ENCODE results near the gene ZNF619. TPM values are rescaled to one million over a fixed set of nuclear protein-coding genes. Genes with fewer than 3 reads are reported as not detected.
A peak's percentile ranks its signal among the peaks of the same experiment; 100 is the strongest.

Gene ZNF619
- total and polyA plus RNA-seq, 2 of the 13 experiments (the other 11 are each of a cell fraction or from before 2014, with no cell fraction given): 0.83 to 5.2 TPM

GRCh38 chr3:40505599-40506462 is 28.9 kb downstream of the ZNF619 start, which contains the start of gene ZNF620 (continued):
- TF ChIP-seq ZNF274 (CRISPR knock-in tag; IDR thresholded peaks at IDR 0.05) (no peak), ZNF441 (CRISPR knock-in tag; IDR thresholded peaks at IDR 0.05; ENCODE audit: borderline replicate concordance) (no peak), KDM4B (CRISPR knock-in tag; IDR thresholded peaks at IDR 0.05) (peak; percentile 92), BHLHE40 (IDR thresholded peaks at IDR 0.05; ENCODE audit: low read length) (no peak), HNRNPLL (IDR thresholded peaks at IDR 0.05; ENCODE audit: low read depth, low read length, poor library complexity, severe bottlenecking) (peak; percentile 61), SMAD3 (CRISPR knock-in tag; IDR thresholded peaks at IDR 0.05) (0 out of 2 replicates have a peak, but pooled peaks have one; percentile 47), SMARCE1 (IDR thresholded peaks at IDR 0.05; ENCODE audit: borderline replicate concordance) (no peak), FOXK1 (CRISPR knock-in tag; IDR thresholded peaks at IDR 0.05; ENCODE audit: borderline replicate concordance, low read depth) (peak; percentile 85; the same call in 1 of the 2 replicates), PHF21A (CRISPR knock-in tag; IDR thresholded peaks at IDR 0.05) (peak; percentile 88), FOXM1 (CRISPR knock-in tag; IDR thresholded peaks at IDR 0.05) (no peak), MIER2 (CRISPR knock-in tag; IDR thresholded peaks at IDR 0.05) (0 out of 2 replicates have a peak, but pooled peaks have one; percentile 14), POLR2AphosphoS5 (IDR thresholded peaks at IDR 0.05; ENCODE audit: low read depth, low read length) (peak; percentile 79), JUNB (CRISPR knock-in tag; IDR thresholded peaks at IDR 0.05; ENCODE audit: borderline replicate concordance) (no peak), GTF2F1 (IDR thresholded peaks at IDR 0.05; ENCODE audit: low read length) (no peak; the same call in 1 of the 2 replicates), ZNF629 (CRISPR knock-in tag; conservative IDR thresholded peaks at IDR 0.05) (peak; percentile 84), ZNF263 (CRISPR knock-in tag; IDR thresholded peaks at IDR 0.05) (no peak), ZNF788 (CRISPR knock-in tag; IDR thresholded peaks at IDR 0.05; ENCODE audit: borderline replicate concordance) (peak; percentile 77; the same call in 1 of the 2 replicates), ELF3 (CRISPR knock-in tag; IDR thresholded peaks at IDR 0.05) (peak; percentile 60; the same call in 1 of the 2 replicates), ZNF746 (CRISPR knock-in tag; IDR thresholded peaks at IDR 0.05) (peak; percentile 80; the same call in 1 of the 2 replicates), AFF4 (CRISPR knock-in tag; IDR thresholded peaks at IDR 0.05) (no peak)
- TF ChIP-seq, protein P1, sequence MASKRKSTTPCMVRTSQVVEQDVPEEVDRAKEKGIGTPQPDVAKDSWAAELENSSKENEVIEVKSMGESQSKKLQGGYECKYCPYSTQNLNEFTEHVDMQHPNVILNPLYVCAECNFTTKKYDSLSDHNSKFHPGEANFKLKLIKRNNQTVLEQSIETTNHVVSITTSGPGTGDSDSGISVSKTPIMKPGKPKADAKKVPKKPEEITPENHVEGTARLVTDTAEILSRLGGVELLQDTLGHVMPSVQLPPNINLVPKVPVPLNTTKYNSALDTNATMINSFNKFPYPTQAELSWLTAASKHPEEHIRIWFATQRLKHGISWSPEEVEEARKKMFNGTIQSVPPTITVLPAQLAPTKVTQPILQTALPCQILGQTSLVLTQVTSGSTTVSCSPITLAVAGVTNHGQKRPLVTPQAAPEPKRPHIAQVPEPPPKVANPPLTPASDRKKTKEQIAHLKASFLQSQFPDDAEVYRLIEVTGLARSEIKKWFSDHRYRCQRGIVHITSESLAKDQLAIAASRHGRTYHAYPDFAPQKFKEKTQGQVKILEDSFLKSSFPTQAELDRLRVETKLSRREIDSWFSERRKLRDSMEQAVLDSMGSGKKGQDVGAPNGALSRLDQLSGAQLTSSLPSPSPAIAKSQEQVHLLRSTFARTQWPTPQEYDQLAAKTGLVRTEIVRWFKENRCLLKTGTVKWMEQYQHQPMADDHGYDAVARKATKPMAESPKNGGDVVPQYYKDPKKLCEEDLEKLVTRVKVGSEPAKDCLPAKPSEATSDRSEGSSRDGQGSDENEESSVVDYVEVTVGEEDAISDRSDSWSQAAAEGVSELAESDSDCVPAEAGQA (IDR thresholded peaks at IDR 0.05; ENCODE audit: low read depth): peak; percentile 61; the same call in 1 of the 2 replicates
- TF ChIP-seq, protein P1 (CRISPR knock-in tag; IDR thresholded peaks at IDR 0.05; ENCODE audit: borderline replicate concordance): no peak

All from HepG2 (cell line).